Measurements from ENCODE around the gene HLA-A.

The HLA-A gene

GRCh38 chr6:29990931-29991330, 48.6 kb downstream of the HLA-A start:
- no peak for DNase-seq (ENCODE audit: low spot score)

- DNase-seq (ENCODE audit: low spot score): no peak
Observed at GRCh38 chr6:29992807-29993206, 50.5 kb downstream of the HLA-A start.

GRCh38 chr6:29994826-29995225, 52.5 kb downstream of the HLA-A start:
- DNase-seq (ENCODE audit: low spot score): no peak

GRCh38 chr6:29995340-29995777, 53.0 kb downstream of the HLA-A start:
- no peak for DNase-seq (ENCODE audit: low spot score)
